HEK293 (cell line): ENCODE data around the gene ZC3H8.

Experiments
- CTCF ChIA-PET: fragments of 350-600 bp; formaldehyde crosslinking; extraction: SDS; loops from one replicate; lab custom pipeline; 2021; ENCODE audit warnings: antibody characterized with exemption; lab: Yijun Ruan, JAX
- POLR2A ChIA-PET: fragments of 300-600 bp; formaldehyde crosslinking; extraction: SDS; loops from one replicate; lab custom pipeline; 2020; ENCODE audit warnings: antibody characterized with exemption, inconsistent platforms; lab: Yijun Ruan, JAX
- H3K27ac ChIP-seq: fragments of 200-500 bp; sonication (Bioruptor generic); 2 replicates; pipeline ENCODE4 v1.5.1; 2014; ENCODE audit warnings: low read depth, low read length, control low read depth, inconsistent platforms; ENCODE audit errors: extremely low read depth
- H3K36me3 ChIP-seq, 2 experiments: fragments of 200-500 bp in 1 of 2; sonication (Bioruptor generic) in 1 of 2; 1 replicate in 1 of 2; 2 replicates in 1 of 2; pipeline ENCODE4 v1.5.1; 2014 to 2017; ENCODE audit warnings: inconsistent platforms in 2 of 2, low read length in 2 of 2; ENCODE audit not compliant: control insufficient read depth in 2 of 2, insufficient read depth in 1 of 2
- H3K4me1 ChIP-seq: fragments of 200-500 bp; sonication (Bioruptor generic); 2 replicates; pipeline ENCODE4 v1.5.1; 2014; ENCODE audit warnings: mild to moderate bottlenecking, low read length, inconsistent platforms; ENCODE audit not compliant: control insufficient read depth, insufficient read depth
- H3K4me3 ChIP-seq: 2 replicates; pipeline ENCODE4 v1.5.1; 2011; ENCODE audit warnings: low read depth, mild to moderate bottlenecking, control low read depth, low read length, moderate library complexity
- H3K9me3 ChIP-seq: fragments of 200-500 bp; sonication (Bioruptor generic); 2 replicates; pipeline ENCODE4 v1.5.1; 2014; ENCODE audit warnings: low read depth, low read length, inconsistent platforms; ENCODE audit not compliant: control insufficient read depth, insufficient read depth
- AEBP2 ChIP-seq: fragments of 450-650 bp; formaldehyde crosslinking; IDR thresholded peaks from 2 replicates; pipeline ENCODE4 v1.5.1; 2016; ENCODE audit warnings: missing biosample characterization, missing genetic modification characterization, borderline replicate concordance
- HOXA7 ChIP-seq: sonication (generic); formaldehyde crosslinking; IDR thresholded peaks from 2 replicates; pipeline ENCODE4 v1.8.1; 2022; ENCODE audit warnings: missing genetic modification reagents, borderline replicate concordance
- IKZF3 ChIP-seq: fragments of 450-650 bp; IDR thresholded peaks from 2 replicates; pipeline ENCODE4 v1.5.0; 2018; ENCODE audit warnings: missing biosample characterization, mild to moderate bottlenecking, missing genetic modification characterization, moderate library complexity
- KLF17 ChIP-seq: fragments of 450-650 bp; formaldehyde crosslinking; IDR thresholded peaks from 2 replicates; pipeline ENCODE4 v1.5.1; 2016; ENCODE audit warnings: missing biosample characterization, missing genetic modification characterization
- KLF8 ChIP-seq: fragments of 450-650 bp; formaldehyde crosslinking; IDR thresholded peaks from 2 replicates; pipeline ENCODE4 v1.5.1; 2016; ENCODE audit warnings: missing biosample characterization, missing genetic modification characterization
- SP2 ChIP-seq: fragments of 450-650 bp; formaldehyde crosslinking; IDR thresholded peaks from 2 replicates; pipeline ENCODE4 v1.5.1; 2016; ENCODE audit warnings: missing biosample characterization, missing genetic modification characterization
- ZBTB26 ChIP-seq: fragments of 450-650 bp; formaldehyde crosslinking; optimal IDR thresholded peaks from 2 replicates; pipeline ENCODE3; 2016; ENCODE audit warnings: missing biosample characterization, mild to moderate bottlenecking, missing genetic modification characterization
- ZFP37 ChIP-seq: fragments of 450-650 bp; formaldehyde crosslinking; IDR thresholded peaks from 2 replicates; pipeline ENCODE4 v1.5.1; 2016; ENCODE audit warnings: missing biosample characterization, missing genetic modification characterization
- ZNF18 ChIP-seq: fragments of 450-650 bp; formaldehyde crosslinking; IDR thresholded peaks from 2 replicates; pipeline ENCODE4 v1.5.1; 2016; ENCODE audit warnings: missing biosample characterization, missing genetic modification characterization
- ZNF202 ChIP-seq: fragments of 450-650 bp; formaldehyde crosslinking; IDR thresholded peaks from 2 replicates; pipeline ENCODE4 v1.5.1; 2016; ENCODE audit warnings: missing biosample characterization, missing genetic modification characterization, borderline replicate concordance
- ZNF239 ChIP-seq: fragments of 450-650 bp; formaldehyde crosslinking; IDR thresholded peaks from 2 replicates; pipeline ENCODE4 v1.5.1; 2016; ENCODE audit warnings: missing biosample characterization, missing genetic modification characterization
- ZNF24 ChIP-seq: fragments of 450-650 bp; formaldehyde crosslinking; IDR thresholded peaks from 2 replicates; pipeline ENCODE4 v1.5.1; 2016; ENCODE audit warnings: missing biosample characterization, missing genetic modification characterization
- ZNF266 ChIP-seq: fragments of 450-650 bp; formaldehyde crosslinking; IDR thresholded peaks from 2 replicates; pipeline ENCODE4 v1.5.1; 2016; ENCODE audit warnings: missing biosample characterization, missing genetic modification characterization, low read depth
- ZNF274 ChIP-seq, 2 experiments: fragments of 200-500 bp in 1 of 2; fragments of 450-650 bp in 1 of 2; sonication (Bioruptor generic) in 1 of 2; formaldehyde crosslinking in 1 of 2; IDR thresholded peaks; 2 replicates each; pipeline versions ENCODE4 v1.5.1 to v1.6.1; 2014 to 2016; ENCODE audit warnings: borderline replicate concordance in 1 of 2, inconsistent platforms in 1 of 2, low read length in 1 of 2, missing biosample characterization in 1 of 2, missing genetic modification characterization in 1 of 2
- ZNF391 ChIP-seq: fragments of 450-650 bp; formaldehyde crosslinking; IDR thresholded peaks from 2 replicates; pipeline ENCODE4 v1.5.1; 2016; ENCODE audit warnings: low read depth, missing biosample characterization, missing genetic modification characterization, borderline replicate concordance
- ZNF416 ChIP-seq: fragments of 450-650 bp; formaldehyde crosslinking; IDR thresholded peaks from 2 replicates; pipeline ENCODE4 v1.5.1; 2016; ENCODE audit warnings: missing biosample characterization, missing genetic modification characterization
- ZNF449 ChIP-seq: fragments of 450-650 bp; formaldehyde crosslinking; IDR thresholded peaks from 2 replicates; pipeline ENCODE4 v1.5.1; 2017; ENCODE audit warnings: missing biosample characterization, mild to moderate bottlenecking, missing genetic modification characterization, moderate library complexity
- ZNF48 ChIP-seq: fragments of 450-650 bp; formaldehyde crosslinking; IDR thresholded peaks from 2 replicates; pipeline ENCODE4 v1.5.1; 2016; ENCODE audit warnings: missing biosample characterization, missing genetic modification characterization
- ZNF501 ChIP-seq: fragments of 450-650 bp; formaldehyde crosslinking; IDR thresholded peaks from 2 replicates; pipeline ENCODE4 v1.5.1; 2016; ENCODE audit warnings: missing biosample characterization, missing genetic modification characterization
- ZNF510 ChIP-seq: fragments of 450-650 bp; formaldehyde crosslinking; IDR thresholded peaks from 2 replicates; pipeline ENCODE4 v1.5.1; 2018; ENCODE audit warnings: mild to moderate bottlenecking, missing genetic modification characterization, missing biosample characterization; ENCODE audit not compliant: insufficient replicate concordance
- ZNF624 ChIP-seq: fragments of 450-650 bp; formaldehyde crosslinking; IDR thresholded peaks from 2 replicates; pipeline ENCODE4 v1.5.1; 2017; ENCODE audit warnings: missing biosample characterization, missing genetic modification characterization
- ZNF704 ChIP-seq: fragments of 450-650 bp; formaldehyde crosslinking; IDR thresholded peaks from 2 replicates; pipeline ENCODE4 v1.5.1; 2016; ENCODE audit warnings: missing biosample characterization, missing genetic modification characterization
- ZNF747 ChIP-seq: fragments of 450-650 bp; formaldehyde crosslinking; IDR thresholded peaks from 2 replicates; pipeline ENCODE4 v1.5.1; 2016; ENCODE audit warnings: missing biosample characterization, missing genetic modification characterization
- ZNF777 ChIP-seq: fragments of 450-650 bp; formaldehyde crosslinking; IDR thresholded peaks from 2 replicates; pipeline ENCODE4 v1.5.1; 2017; ENCODE audit warnings: missing biosample characterization, missing genetic modification characterization, borderline replicate concordance
- ZNF837 ChIP-seq: fragments of 450-650 bp; formaldehyde crosslinking; IDR thresholded peaks from 2 replicates; pipeline ENCODE4 v1.5.1; 2016; ENCODE audit warnings: missing biosample characterization, missing genetic modification characterization
- ZNF843 ChIP-seq: fragments of 450-650 bp; formaldehyde crosslinking; IDR thresholded peaks from 2 replicates; pipeline ENCODE4 v1.5.1; 2016; ENCODE audit warnings: missing biosample characterization, missing genetic modification characterization

ZC3H8 gene

GRCh38 chr2:112181571-112182290, 73.1 kb downstream of the ZC3H8 start:
- no peak overlapping the region for H3K27ac ChIP-seq
- no peaks in the 10 kb centered on the region for H3K36me3 ChIP-seq
- no peak for TF ChIP-seq ZNF704
- TF ChIP-seq ZNF747: no peak
- no peak for TF ChIP-seq IKZF3 (tag by site-specific recombination)
- no peak for TF ChIP-seq AEBP2 (tag by site-specific recombination)
- TF ChIP-seq ZFP37 (tag by site-specific recombination): no peak
- no peak for TF ChIP-seq ZBTB26 (tag by site-specific recombination)
- no peak for TF ChIP-seq ZNF24
- no peak for TF ChIP-seq SP2 (tag by site-specific recombination)
- TF ChIP-seq ZNF624: no peak
- TF ChIP-seq ZNF391 (tag by site-specific recombination): no peak
- no peak for TF ChIP-seq ZNF501 (tag by site-specific recombination)
- no peak for TF ChIP-seq ZNF777 (tag by site-specific recombination)
- no peak for TF ChIP-seq ZNF48 (tag by site-specific recombination)
- TF ChIP-seq ZNF510 (tag by site-specific recombination): no peak
- no peak for TF ChIP-seq ZNF239 (tag by site-specific recombination)
- H3K4me3 ChIP-seq: no peak overlapping the region
- ChIA-PET POLR2A (no interaction called here), CTCF (no interaction called here)
- no peaks in the 10 kb centered on the region for H3K9me3 ChIP-seq
- no peaks in the 10 kb centered on the region for H3K4me1 ChIP-seq

GRCh38 chr2:112175958-112176573, 78.8 kb downstream of the ZC3H8 start:
- TF ChIP-seq ZNF266 (tag by site-specific recombination) (no peak), ZNF416 (tag by site-specific recombination) (no peak), HOXA7 (CRISPR knock-in tag) (no peak), ZNF837 (tag by site-specific recombination) (no peak), ZNF18 (tag by site-specific recombination) (no peak), KLF8 (tag by site-specific recombination) (no peak), ZNF449 (tag by site-specific recombination) (no peak), KLF17 (no peak), ZNF202 (tag by site-specific recombination) (no peak), ZNF274 (IDR thresholded peaks at IDR 0.05; ENCODE audit: low read length) (no peak), ZNF274 (tag by site-specific recombination; IDR thresholded peaks at IDR 0.05; ENCODE audit: borderline replicate concordance) (no peak), ZNF843 (tag by site-specific recombination) (no peak)
- TF ChIP-seq, all 188 proteins: peak for 0
- Histone ChIP-seq H3K4me3 (no peak overlapping the region), H3K9me3 (no peaks in the 10 kb centered on the region), H3K27ac (no peak overlapping the region), H3K4me1 (no peaks in the 10 kb centered on the region), H3K36me3 (no peaks in the 10 kb centered on the region)
- ChIA-PET CTCF (no interaction called here), POLR2A (no interaction called here)
